Dedifferentiated amniotic fluid mesenchymal stem cell (primary cell): ENCODE results near the gene NSG2.
"Not testable (repeated sequence)": the region's sequence is repeated elsewhere in the genome, so short reads cannot be mapped to it uniquely, and the experiment has no call there.

Experiments
- DNase-seq: peaks from one replicate; pipeline ENCODE4 v3.0.0-alpha.2; 2016; ENCODE audit errors: extremely low spot score

Gene NSG2

GRCh38 chr5:174045470-174046025 lies at the start of gene NSG2:
Gene NSG2, plus strand, starts transcription at chr5:174045706. Its CDS starts 1,050 bp downstream, at chr5:174046756.
- DNase-seq = peak; percentile 75

DNA sequence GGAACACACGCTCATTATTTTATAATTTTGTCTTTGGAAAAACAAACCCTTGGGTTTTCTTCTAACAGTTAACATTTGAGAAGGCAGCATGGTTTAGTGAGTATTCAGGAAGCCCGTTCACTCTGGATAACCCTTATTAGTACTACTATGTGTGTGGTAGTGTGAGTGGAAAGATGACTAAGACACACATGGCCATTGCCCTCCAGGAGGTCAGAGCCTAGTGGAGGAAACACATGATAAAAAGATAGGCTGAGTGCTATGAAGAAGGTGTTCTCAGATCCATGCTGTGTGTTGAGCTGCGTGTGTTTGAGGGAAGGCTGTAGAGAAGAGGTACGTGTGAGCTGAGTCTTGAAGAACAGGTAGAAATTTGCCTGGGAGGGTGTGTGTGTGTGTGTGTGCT lies 48.2 kb upstream of the NSG2 start:
- DNase-seq = no peak

GRCh38 chr5:173998531-173998930 lies 47.0 kb upstream of the NSG2 start:
- no peak for DNase-seq

DNA sequence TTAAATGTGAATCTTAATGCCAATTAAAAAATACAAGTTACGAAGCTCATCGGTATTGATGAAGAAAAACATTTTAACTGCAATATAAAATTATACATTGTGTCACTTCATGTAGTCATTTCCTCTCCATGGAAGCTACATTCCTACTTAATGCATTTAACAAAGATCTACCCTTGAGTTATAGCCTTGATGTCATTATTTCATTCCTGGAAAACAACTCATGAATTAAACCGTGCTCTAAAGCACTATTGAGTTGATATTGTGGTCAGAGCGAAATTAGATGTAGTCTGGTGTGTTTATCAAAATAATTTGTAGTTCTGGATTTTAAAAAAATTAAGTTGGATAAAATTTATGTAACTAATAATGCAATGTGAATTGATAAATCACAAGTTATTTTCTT lies 45.4 kb upstream of the NSG2 start:
- no peak for DNase-seq

- no peak for DNase-seq
These were observed 41.7 kb upstream of the NSG2 start for GRCh38 chr5:174003795-174004194.

DNA sequence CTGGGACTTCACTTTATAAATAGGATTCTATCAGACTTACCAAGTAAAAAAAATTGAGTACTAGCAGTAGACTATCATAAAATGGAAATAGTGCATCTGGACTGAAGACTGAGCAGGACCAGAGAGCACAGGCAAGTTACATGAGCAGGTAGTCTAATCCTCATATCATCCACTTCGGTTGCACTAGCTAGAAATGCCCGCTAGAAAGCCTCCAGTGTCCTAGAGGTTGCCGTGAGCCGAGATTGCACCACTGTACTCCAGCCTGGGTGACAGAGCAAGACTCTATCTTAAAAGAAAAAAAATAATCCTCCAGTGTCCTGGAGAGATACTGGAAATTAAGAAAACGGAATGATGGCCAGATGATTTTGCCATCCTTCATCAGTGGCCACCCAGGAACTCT lies 36.6 kb upstream of the NSG2 start:
- no peak for DNase-seq

DNA sequence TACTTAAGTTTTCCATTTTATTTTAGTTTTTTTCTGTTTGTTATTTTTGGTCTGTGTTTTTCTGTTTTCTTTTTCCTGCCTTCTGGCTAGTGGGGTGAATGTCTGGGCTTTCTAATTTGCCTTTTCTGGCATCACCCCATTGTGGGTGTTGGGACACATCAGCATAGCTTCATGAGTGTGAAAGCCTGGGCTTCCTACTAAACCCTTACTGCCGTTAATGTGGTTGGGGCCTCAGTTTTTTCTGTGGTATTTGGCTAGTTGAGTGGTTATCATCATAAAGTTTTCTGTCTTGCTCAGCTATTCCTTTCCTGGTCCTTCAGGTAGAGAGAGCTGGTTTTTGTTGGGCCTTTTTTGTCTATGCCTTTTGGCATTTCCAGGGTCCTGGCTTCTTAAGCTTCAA lies 35.1 kb upstream of the NSG2 start:
- DNase-seq = no peak

- DNase-seq = no peak
These were observed 34.1 kb upstream of the NSG2 start for GRCh38 chr5:174011441-174011840.

DNA sequence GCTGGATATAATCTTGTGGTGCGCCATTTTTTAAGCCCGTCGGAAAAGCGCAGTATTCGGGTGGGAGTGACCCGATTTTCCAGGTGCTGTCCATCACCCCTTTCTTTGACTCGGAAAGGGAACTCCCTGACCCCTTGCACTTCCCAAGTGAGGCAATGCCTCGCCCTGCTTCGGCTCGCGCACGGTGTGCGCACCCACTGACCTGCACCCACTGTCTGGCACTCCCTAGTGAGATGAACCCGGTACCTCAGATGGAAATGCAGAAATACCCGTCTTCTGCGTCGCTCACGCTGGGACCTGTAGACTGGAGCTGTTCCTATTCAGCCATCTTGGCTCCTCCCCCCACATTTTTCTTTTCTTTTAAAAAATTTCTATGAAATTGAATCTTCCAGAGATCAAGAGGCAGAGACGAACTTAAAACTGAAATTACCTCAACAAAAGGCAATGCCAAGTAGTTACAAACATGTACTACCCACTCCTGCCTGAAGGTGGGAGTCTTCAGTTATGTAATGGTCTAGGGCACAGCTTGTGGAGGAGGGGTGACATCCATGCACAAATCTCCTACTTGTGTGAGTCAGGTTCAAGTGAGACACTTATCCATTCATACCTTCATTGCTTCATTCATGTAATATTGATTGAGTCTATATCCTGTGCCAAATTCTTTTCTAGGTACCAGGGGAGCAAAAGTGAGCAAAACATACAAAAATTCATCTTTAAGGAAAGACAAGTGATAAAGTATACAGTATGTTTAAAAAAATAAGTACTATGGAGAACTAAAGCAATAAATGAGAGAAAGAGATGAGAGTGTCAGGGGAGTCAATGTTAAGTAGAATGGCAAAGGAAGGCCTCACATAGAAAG lies 25.2 kb upstream of the NSG2 start:
- not testable (repeated sequence) for DNase-seq

GRCh38 chr5:174020928-174021304 lies 24.6 kb upstream of the NSG2 start:
- no peak for DNase-seq

DNA sequence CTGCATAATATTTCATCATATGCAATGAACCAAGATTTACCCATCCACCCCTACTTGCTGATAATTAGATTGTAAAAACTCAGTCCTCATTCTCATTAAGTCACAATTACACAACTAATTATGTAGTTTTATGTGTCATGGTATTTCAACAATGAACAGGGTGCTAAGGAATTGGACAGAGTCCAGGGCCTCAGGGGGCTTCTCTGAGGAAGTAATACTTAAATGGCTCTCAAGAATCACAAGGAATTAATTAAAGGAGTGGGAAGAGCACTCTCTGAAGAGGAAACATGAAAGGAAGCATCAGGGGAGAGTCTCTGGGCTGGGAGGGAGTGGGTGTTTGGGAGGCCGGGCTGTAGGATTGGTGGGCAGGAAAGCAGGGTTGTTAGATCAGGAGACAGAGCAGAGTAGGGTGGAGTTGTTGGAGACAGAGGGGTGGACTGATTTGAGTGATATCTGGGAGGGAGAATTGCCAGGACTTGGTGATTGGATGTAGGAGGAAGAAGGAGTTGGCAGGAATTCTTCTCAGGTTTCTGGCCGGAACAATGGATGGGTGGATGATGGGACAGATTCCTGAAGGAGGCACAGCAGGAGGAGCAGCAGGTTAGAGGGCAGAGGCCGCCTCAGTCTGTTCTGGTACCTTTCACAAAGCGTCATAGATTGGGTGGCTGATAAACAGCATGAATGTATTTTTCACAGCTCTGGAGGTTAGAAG lies 23.0 kb upstream of the NSG2 start:
- no peak for DNase-seq

- DNase-seq = no peak
These were observed 15.2 kb upstream of the NSG2 start for GRCh38 chr5:174030286-174030685.

DNA sequence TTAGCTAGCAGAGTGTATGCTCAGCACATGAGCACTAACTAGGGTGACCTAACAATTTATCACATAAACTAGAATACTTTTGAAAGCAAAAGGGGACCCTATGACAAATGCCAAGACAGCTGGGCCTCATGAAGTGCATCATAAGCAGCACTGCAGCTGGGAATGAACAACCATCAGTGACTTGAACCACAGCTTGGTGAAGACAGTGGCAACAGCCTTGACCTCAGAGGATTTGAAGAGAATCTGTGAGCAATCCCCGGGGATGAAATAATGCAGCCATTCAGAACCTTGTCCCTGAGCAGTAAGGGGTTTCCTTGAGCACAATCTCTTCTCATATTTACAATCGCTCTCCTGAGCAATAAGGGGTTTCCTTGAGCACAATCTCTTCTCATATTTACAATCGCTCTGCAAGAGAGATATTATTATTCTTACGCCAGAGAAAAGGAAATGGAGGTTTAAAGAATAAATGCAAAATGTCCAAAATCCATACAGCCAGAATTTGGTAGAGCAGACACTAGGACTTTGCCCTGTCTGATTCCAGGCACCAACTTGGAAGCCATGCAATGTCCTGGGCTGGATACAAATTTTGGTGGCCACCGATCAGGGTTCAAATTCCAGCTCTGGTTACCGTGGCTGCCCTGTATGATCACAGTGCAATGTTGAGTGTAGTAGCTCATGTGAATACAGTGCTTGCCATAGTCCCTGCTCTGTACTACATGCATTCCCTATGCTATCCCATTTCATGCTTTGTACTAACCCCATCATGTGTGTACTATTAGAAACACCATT lies 846 bp upstream of the NSG2 start:
- DNase-seq = no peak

DNA sequence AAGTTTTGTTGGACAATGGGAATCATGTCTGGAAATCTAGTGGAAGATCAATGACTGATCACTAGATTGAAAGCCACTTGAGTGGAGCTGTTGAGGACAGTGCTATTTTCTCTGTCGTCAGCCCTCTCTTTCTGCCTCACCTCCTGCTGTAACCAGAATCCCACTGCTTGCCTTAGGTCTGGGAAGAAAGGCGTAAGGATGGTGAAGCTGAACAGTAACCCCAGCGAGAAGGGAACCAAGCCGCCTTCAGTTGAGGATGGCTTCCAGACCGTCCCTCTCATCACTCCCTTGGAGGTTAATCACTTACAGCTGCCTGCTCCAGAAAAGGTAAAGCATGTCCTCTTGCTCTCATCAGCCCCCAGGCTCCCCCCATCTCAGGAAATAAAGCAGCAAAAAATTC lies 1.1 kb downstream of the NSG2 start:
- DNase-seq = no peak

DNA sequence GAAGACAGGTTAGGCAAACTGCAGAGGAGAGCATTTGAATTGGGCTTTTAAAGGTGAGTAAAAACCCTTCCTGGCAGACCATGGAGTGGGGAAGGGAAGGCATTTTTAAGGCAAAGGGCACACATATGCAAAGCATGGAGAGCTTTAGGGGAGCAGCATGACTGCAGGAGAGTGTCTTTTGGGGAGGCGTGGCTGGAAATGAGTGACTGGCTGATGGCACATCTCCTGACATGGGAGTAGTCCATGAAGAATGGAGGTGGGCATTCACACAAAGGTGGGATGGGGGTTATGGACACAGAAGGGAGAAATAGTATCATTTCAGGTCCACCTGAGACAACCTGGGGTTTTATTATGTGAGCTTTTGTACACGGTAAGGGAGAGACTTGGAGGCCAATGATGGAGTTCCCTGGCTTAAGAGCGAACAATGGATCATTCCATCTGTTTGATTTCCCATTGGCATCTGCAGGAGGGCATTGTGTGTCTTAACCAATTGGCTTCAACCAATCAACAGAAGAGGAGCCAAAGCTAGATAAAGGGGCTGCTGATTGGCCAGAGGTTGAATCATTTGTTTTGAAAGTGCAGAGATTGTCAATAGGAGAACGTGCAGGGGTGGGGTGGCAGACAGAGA lies 2.1 kb downstream of the NSG2 start:
- no peak for DNase-seq

DNA sequence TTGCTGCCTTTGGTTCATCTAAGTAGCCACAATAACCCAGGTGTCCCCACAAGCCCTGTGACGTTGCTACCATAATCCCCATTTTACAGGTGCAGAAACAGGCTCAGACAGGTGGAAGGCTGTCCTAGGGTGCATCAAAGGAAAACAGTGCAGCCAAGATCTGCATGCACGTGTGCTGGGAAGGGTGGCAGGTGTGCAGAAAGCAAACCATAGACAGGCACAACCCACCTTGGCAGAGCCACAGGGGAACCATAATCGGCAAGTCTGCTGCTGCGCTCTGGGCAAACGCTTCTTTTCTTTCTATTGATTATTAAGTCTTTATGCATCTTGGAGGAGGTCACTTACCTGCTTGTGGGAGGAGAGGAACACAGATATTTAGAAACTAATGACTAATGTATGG lies 7.1 kb downstream of the NSG2 start:
- DNase-seq = no peak

DNA sequence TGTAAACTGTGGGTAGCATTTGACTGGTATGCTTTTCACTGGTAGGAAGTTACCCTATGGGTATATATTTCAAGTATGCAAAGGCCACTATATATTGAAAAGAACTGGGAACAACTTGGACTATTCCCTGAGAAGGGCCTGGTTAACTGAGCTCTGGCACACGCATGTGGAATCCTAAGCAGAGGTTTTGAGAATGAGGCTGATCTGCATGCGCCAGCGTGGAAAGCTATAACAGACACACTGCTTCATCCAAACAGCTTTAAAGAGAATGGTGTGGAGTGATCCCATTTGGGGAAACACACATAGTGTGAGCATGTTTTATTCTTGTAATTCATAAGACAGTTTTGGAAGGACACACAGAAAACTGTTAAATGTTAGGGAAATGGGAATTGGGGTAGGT lies 8.4 kb downstream of the NSG2 start:
- DNase-seq = no peak

GRCh38 chr5:174056064-174056847 lies 10.8 kb downstream of the NSG2 start:
- no peak for DNase-seq

- no peak for DNase-seq
These were observed 11.7 kb downstream of the NSG2 start for GRCh38 chr5:174057206-174057605.

DNA sequence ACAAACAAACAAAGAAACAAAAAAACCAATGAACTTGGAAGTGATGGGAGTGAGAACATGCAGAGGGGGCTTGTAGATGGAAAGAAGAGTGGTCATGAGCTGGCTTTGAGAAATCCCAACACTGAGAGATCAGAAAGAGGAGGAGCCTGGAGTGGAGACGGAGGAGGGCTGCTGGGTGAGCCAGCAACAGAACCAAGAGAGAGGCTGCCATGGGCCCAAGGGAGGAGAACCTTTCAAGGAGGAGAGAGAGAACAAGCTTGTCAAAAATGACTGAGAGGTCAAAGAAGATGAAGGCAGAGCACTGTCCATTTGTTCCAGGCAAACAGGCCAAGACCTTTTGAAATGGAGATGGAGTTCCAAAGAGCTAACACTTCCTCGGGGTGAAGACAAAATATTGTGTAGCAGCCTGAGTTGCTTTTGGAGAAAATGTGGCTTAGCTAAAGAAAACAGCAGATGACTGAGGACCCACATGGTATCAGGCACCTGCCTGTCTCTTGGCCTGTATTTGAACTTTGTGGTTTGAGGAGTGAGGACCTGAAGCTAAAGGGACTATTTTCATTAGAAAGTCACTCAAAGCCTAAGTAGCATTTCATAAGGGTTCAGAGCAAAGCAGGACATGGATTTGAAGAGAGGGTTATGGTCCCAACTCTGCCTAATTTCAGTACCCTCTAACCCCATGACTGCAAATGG lies 13.1 kb downstream of the NSG2 start:
- DNase-seq = no peak
